Cardiac septum (tissue), 1 donor: Measurements from ENCODE around the gene SSTR4. TPM values are rescaled to one million over a fixed set of nuclear protein-coding genes. Genes with fewer than 3 reads are reported as not detected.

ENCODE experiments used
- DNase-seq: peaks from one replicate; pipeline ENCODE4 v3.0.0-alpha.2; 2020; ENCODE audit warnings: low spot score
- intact Hi-C: fragments of 100-400 bp; cut with DNase I; formaldehyde crosslinking; loops from one replicate; pipeline ENCODE4 v1.14.0; 2022
- total RNA-seq: library from RNA; stranded (reverse); fragmentation: NEBNext Ultra II Directional; extraction: Animal tissue kit (Norgen Biotek cat#: 25700); gene quantifications from one replicate; pipeline ENCODE4 v1.2.1, GENCODE V29; 2021
- donor health status: DM: no; HTN: no; CAD: no.

The SSTR4 gene
- total RNA-seq, 1 donor from 2014 or later, result not detected

DNA sequence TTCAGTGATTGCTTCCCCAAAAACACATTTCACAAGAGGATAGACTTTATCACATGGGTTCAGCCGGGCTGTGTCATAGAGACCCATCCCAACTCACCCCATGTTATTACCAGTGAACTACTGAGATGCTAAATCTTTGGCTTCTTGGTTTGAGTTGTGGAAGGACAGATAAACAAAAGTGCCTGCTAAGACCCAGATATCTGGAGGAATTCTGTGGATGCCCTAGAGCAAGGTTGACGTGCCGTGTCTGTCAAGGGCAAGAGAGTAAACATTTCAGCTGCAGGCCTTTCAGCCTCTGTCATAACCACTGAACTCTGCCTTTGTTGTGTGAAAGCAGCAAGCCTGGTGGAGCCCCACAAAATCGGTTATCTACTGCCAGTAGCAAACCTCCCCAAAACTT is 25.5 kb downstream of the SSTR4 start:
- intact Hi-C loops, result loop anchor here (5.0 to 10.0 kb wide), 2 partner anchors 92 to 266 kb away; no protein-coding TSS in a partner anchor
- no peak for DNase-seq

DNA sequence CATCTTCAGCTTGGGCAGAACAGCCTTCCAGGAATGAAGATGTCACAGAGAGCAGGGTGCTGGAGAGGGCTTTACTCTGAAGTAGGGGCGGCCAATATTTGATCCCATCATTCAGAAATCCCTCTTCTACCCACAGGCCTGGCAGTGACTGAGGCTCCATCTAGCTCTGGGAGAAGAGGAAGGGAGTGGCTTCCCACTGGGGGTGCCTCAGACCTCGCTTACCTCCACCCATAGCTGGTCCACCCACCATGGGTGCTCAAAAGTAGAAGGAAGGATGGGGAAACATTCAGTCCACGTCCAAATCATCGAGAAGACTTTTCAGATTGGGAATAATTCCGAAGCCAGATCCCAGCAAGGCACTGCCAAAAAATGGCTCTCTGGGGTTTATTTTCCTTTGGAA is 26.1 kb downstream of the SSTR4 start:
- intact Hi-C loops, result loop anchor here (5.0 to 10.0 kb wide), 2 partner anchors 91 to 266 kb away; no protein-coding TSS in a partner anchor

DNA sequence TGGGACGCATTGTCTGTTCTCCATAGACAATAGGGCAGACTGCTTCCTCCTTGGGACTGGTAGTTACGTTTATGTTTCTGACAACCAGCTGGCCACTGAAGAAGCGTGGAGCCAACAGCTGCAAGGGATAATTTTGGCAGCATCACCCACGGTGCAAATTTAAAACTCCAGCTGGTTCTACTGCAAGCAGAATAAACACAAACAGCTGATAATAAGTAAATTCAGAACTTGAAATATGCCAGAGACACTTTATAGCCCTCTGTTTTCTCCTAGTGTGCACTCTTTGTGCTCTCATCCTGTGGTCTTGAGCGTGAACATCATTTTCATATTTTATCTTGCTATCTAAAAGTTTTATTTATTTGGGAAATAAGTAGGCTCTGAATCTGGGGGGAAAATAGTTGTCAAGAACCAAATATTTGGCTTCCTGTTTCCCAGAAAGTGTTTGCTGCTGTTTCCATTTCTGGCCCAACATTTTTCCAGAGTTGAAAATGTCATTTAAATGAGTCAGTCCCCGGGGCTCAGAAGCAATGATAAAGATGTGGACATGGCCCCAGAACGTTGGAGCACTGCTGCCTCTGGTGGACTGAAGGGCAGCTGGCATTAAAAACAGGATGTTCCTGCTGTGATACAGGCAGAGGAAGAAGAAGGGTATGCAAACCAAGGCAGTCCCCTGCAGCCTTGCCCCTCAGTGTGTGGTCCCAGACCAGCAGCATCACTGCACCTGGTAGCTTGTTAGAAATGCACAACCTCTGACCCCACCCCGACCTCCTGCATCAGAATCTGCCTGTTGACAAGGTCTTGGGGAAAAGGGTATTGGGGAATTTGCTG is 26.8 kb downstream of the SSTR4 start:
- intact Hi-C loops, result loop anchor here (5.0 to 10.0 kb wide), 2 partner anchors 90 to 267 kb away; no protein-coding TSS in a partner anchor
- no peak for DNase-seq

More for the DNA sequence above, 26.1 kb downstream of the SSTR4 start:
- DNase-seq, result no peak

DNA sequence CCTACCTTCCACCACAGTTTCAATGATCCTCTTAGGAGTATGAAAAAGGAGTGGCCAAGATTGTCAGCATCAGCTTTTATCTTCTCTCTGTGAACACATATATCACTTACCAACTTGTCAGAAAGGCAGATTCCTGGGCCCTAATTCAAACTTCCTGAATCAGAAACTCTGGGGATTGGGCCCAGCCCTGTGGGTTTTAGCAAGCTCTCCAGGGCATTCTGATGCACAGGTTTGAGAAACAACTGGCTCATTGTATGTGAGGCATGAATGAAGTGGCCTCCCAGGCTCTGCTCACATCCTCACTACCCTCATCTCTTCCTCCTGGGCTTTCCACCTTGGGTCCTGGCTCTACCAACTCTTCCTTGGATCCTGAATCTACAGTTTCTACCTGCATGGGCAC is 27.5 kb downstream of the SSTR4 start:
- intact Hi-C loops, result loop anchor here (5.0 to 10.0 kb wide), 2 partner anchors 90 to 268 kb away; no protein-coding TSS in a partner anchor

DNA sequence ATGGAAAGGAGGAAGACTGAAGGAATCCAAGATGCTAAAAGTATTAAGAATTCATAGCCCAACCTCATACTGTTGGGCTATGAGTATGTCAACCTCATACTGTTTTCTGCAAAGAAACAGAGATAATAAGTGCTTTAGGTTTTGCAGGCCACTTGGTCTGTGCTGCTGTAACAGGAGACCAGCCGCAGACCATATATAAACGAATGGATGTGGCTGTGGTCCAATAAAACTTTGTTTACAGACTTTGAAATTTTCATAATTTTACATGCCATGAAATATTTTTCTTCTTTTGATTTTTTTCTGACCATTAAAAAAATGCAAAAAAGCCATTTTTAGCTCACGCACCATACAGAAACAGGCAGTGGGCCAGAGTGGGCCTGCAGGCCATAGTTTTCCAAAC is 28.1 kb downstream of the SSTR4 start:
- intact Hi-C loops, result loop anchor here (5.0 to 10.0 kb wide), 2 partner anchors 89 to 268 kb away; no protein-coding TSS in a partner anchor
- DNase-seq, result no peak

More for the DNA sequence above, 27.5 kb downstream of the SSTR4 start:
- no peak for DNase-seq

DNA sequence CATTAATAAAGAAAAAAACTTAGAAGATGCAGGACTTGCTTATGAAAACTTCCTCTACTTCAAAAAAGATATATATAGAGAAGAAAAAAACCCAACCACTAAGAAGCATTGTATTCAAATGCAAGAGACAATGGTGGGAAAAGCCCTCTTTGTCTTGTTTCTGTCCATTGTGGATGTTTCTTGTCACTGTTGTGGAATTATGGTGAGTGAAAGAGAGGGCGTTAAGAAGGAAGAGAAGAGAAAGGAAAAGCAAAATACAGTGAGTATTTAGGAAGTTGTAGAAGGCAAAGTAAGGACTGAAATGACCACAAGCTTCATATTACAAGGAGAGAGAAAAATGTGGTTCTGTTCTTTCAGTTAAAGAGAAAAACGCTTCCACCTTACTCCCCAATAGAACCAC is 28.5 kb downstream of the SSTR4 start:
- intact Hi-C loops, result loop anchor here (5.0 to 10.0 kb wide), 2 partner anchors 89 to 269 kb away; no protein-coding TSS in a partner anchor

DNA sequence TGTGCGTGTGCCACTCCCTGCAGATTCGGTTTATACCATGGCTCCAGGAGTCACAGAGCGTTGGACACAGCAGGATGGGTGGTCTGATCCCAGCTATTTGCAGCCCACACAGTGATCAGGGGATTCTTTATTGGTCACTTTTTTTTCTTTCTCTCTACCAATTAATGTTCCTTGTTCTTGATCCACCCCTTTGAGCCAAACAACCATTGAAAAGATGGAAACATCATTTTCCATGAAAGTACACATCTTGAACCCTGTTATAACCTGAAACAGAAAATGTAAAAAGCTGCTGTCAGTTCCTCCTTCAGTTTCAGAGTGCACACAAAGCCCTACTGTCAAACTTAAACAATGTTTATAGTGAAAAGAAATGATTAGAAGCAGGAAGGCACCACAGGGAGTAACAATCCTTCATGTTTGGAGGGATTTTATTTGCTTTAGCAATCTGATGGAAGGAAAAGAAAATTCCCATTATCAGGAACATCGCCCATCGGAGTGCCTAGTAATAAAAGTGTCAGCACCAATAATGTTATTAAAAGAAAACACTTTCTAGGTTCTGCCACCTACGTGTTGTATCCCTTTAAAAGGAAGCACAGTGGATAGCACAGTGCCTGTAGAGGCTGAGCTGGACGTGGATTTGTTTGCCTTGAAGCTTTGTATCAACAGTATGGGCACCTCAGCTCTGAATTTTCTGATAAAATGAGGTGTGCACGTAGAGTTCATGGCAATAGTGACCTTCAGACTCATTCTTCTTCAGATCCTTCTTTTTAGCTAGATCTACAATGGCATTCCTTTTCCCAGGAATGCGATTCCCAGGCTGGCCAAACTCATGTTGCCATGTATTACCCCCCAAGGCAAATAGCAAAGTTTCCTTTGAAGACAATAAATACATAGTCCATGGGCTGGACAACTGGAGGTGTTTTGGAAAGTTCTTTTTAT is 30.4 kb downstream of the SSTR4 start:
- DNase-seq, result no peak
- intact Hi-C loops, result loop anchor here (10.0 kb wide), 1 partner anchor 271 kb away; no protein-coding TSS in a partner anchor

More for the DNA sequence above, 28.5 kb downstream of the SSTR4 start:
- DNase-seq, result no peak

DNA sequence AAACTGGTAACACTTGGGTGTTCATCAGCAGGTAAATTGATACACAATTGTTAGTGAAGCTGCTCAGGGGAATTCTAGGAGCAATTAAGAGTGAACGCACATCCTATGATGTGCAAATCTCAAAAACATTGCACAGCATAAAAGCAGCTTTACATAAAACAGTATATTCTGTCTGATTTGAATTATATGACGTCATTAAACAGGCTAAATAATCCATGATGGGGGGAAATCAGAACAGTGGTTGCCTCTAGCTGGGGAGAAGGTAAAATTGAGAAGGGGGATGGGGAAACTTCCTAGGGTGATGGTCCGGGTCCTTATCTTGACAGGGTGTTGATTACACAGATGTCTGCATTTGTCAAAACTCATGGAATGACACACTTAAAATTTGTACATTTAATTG is 31.7 kb downstream of the SSTR4 start:
- intact Hi-C loops, result loop anchor here (10.0 kb wide), 1 partner anchor 272 kb away; no protein-coding TSS in a partner anchor
- no peak for DNase-seq

DNA sequence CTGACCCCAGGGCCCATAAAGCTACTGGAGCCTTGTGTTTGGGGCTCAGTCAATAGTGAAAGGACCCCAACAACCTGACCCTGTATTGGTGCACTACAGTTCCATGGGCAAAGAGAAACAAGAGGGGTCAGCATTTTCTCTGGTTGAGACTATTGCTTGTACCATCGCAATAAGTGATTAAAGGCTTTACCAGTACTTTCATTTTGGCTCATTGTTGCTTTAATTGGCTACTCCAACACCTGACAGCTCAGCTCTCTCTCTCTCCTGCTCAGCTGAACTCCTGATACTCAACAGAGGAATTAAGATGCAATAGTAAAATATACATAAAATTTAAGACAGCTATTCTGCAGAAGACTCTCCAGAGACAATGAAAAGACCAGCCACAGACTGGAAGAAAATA is 33.2 kb downstream of the SSTR4 start:
- intact Hi-C loops, result loop anchor here (10.0 kb wide), 1 partner anchor 273 kb away; no protein-coding TSS in a partner anchor
- DNase-seq, result no peak

DNA sequence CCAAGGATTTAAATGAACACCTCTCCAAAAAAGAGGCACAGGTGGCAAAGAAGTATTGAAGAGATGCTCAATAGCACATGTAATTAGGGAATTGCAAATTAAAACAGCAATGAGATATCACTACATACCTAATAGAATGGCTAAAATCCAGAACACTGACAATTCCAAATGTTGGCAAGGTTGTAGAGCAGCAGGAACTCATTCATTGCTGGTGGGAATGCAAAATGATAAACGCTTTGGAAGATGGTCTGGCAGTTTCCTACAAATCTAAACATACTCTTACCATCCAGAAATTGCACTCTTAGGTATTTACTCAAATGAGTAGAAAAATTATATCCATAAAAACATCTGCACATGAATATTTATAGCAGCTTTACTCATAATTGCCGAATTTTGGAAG is 34.0 kb downstream of the SSTR4 start:
- intact Hi-C loops, result loop anchor here (10.0 kb wide), 1 partner anchor 274 kb away; no protein-coding TSS in a partner anchor
- DNase-seq, result no peak

DNA sequence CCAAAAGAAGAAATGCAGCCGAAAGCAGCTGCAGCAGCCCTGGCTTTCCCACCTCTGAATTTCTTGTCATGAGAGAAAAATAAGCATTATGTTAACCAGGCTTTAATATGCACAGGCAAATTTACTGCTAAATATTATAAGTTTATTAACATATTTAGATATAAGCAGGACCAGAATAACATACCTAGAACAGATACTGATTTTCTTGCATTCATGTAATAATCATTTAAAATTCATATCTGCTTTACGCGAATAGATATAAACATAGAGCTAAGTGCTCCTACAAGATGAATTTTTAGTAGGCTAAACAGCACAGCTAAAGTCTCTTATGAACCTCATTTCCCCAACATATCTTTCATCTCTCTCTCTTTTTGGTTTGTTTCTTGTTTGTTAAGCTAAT is 36.3 kb downstream of the SSTR4 start:
- intact Hi-C loops, result no loop called here
- DNase-seq, result no peak

DNA sequence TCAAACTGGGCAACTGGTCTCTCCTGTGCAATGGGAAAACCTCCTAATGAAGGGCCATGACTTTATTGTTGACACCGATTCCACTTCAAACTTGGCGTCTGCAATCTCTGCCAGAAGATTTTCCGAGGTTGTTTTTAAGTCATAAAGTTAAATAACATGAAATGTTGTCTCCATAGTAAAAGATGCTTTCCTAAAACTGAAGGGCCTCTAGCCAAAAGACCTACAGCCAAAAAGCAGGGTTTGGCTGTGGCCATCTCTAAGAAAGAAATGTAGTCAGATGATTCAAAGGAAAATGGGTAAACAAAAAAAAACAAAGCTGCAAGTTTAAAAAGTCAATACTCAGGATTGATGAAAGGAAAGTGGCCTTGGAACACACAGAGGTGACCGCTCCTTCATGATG is 36.9 kb downstream of the SSTR4 start:
- DNase-seq, result no peak
- intact Hi-C loops, result no loop called here

DNA sequence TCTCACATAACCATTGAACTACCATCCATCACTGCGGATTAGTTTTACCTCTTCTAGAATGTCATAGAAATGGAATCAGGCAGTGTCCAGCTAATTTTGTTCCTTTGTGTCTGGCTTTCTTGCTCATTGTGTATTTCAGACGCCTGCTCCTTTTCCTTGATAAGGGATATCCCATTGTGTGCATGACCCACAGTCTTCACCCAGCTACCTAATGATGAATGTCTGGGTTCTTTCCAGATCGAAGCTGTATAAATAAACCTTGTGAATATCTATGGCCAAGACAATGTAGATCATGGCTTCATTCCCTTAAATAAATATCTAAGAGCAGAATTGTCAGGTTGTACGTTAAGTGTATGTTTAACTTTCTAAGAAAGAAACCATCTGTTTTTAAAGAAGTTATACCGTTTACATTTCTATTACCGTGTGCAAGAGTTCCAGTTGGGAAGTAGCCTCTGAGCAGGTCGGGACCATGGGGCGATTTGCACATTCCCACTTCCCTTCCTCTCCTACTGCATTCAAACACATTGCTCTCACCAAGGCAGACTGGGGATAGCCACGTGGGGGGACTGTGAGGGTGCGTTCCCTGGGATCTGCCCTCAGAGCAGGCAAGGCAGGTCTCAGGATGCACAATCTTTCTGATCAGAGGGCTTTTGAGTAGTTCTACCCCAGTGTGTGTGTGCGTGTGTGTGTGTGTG is 37.9 kb downstream of the SSTR4 start:
- no peak for DNase-seq
- intact Hi-C loops, result no loop called here

DNA sequence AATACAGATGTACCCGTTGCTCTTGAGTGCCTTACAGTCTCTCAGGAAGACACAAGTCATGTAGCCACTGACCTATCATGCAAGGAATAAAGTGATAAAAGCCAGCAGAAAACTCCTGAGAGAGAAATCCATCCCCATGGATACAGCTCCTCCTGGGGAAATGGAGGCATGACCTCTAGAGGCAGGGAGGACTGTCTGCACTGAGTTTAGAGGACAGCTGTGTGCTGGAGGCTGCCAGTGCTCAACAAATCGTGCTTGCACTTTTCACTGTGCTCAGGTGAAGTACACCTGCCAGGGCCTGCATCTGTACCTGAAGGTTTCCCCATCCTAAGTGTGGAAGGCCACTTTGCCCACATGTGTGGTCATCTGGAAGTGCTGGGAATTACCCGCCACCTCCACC is 38.9 kb downstream of the SSTR4 start:
- intact Hi-C loops, result no loop called here
- DNase-seq, result no peak

DNA sequence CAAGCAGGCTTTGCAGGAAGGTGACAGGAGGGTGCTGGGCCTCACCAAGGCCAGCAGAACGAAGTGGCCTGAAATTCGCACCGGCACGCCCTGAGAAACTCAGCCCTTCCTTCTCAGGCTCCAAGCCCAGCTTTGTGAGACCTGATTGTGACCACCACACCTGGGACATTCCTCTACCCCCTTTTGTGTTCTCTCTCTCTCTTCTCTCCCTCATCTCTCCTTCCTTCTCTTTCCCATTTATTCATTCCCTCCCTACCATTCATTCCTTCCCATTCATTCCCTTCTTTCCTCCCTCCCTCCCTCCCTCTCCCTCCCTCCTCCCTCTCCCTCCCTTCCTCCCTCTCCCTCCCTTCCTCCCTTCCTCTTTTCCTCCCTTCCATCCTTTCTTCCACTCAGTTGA is 42.2 kb downstream of the SSTR4 start:
- DNase-seq, result no peak
- intact Hi-C loops, result no loop called here

DNA sequence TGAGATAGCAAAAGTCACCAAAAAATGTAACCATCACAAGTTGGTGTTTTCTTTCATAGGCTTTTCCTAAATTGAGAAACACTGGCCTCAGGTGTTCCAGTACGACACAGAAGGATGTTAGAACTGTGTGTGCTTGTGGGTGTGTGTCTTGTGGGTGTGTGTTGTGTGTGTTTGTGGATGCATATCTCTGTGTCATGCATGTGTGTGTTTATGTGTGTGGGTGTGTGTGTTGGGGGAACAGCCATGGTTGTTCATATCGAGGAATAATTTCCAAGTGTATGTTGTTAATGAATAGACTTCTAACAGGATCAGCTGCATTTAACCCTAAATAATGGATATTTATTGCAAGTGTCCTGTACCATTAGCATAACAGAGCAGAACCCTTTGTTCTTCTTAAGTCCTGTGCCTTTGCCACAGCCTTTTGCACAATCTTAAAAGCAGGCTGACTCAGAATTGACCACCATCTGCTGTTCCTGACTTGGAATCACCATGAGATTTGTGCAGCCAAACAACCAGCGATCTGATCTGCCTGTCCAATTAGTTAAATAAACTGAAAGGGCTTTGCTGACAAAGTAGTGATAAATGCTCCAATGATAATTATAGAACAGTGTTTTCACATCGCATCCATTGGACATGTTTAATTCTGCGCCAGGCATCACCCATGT is 43.4 kb downstream of the SSTR4 start:
- DNase-seq, result no peak
- intact Hi-C loops, result no loop called here

DNA sequence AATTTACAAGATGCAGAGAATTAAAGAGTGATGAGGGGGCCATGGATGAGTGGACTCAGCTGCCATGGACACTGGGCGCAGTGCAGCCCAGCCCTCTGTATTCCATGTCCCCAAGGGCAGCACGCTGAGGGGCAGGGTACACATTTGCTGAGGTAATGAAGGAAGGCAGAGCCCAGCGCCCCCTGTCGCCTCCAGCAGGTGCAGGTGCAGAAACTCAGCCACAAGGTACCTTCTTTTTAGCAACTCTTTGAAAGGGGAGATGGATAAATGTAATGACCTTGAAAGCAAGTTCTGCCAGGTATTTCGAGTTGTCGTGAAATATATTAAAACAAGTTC is 43.9 kb downstream of the SSTR4 start:
- no peak for DNase-seq
- intact Hi-C loops, result no loop called here

DNA sequence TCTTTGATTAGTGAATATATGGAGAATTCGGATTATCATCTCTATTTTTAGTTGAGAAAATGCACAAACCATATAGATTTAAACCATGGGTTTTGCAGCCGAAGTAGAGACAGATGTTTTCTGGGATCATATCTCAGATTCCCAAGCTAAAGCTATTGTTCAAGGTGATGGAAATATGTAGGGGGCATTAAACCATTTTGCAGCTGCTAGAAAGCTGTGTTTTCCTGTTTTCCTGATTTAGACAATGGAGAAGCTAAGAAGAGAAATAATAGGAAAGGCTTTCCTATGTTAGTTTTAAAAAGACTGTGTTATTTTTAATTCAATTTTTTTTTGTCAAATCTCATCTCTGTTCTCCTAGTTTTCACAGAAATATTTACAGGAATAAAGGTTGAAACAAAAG is 44.8 kb downstream of the SSTR4 start:
- no peak for DNase-seq
- intact Hi-C loops, result no loop called here

DNA sequence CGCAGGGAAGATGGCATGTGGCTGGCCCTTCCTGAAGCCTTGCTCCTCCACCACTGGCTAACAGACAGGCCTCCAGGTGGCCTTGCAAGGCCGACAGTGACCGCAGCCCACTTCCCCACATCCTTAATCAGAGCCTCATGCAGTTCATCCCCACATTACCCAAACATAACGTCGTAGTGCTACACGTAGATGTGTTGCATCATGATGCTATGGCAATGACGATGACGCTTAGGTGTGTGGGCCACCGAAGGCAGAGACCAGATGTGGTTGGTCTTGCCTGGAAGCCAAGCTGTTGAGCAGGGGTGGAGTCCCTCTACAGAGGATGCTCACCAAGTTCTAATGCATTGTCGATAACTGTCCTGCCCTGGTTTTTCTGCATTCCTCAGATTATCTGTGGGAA is 45.4 kb downstream of the SSTR4 start:
- intact Hi-C loops, result no loop called here
- no peak for DNase-seq
